LoVo (cell line): ENCODE data around the gene FNDC5.

Experiments
- DNase-seq: peaks from one replicate; pipeline ENCODE4 v3.0.0-alpha.2; 2016; ENCODE audit warnings: low spot score

Gene FNDC5

DNA sequence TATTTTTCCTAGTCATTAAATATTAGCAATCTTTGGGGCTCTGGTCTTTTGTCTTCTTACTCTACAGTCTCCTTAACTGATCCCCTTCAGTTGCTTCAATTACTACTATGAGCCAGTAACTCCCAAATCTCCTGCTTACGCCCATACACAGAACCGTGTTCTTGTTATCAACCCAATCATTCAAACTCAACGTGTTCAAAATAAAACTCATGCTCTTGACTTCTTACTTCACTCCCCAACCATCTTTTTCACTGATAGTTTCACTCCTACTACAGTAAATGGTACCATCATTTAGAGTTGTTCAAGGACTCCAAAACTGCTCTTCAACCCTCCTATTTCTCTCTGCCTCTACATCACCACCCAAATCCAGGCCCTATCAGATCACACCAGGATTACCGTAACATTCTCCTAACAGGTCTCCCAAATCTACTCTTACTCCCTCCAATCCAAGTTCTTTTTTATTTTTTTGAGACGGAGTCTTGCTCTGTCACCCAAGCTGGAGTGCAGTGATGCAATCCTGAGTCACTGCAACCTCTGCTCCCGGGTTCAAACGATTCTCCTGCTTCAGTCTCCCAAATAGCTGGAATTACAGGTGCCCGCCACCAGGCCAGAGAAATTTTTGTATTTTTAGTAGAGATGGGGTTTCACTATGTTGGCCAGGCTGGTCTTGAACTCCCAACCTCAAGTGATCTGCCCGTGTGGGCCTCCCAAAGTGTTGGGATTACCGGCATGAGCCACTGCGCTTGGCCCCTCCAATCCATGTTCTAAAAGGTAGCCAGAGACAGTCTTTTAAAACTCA lies 56.6 kb downstream of the FNDC5 start:
- no peak for DNase-seq
